Fibroblast of skin of back (primary cell): Measurements from ENCODE around the gene POLR2H. TPM values are rescaled to one million over a fixed set of nuclear protein-coding genes. Genes with fewer than 3 reads are reported as not detected.
A peak's percentile ranks its signal among the peaks of the same experiment; 100 is the strongest.

Experiments
- DNase-seq: peaks from one replicate; pipeline ENCODE4 v3.0.0-alpha.2; 2013
- polyA plus RNA-seq, 2 experiments: library from polyadenylated mRNA; unstranded; fragments of 120-200 nt; gene quantifications; one replicate each; pipeline ENCODE4 v1.2.1, GENCODE V29; 2013; ENCODE audit not compliant: insufficient read length in 2 of 2

The POLR2H gene
- 65.1 TPM for polyA plus RNA-seq (2013, experiment 1 of 2; ENCODE audit: insufficient read length)
- 45.4 TPM for polyA plus RNA-seq (2013, experiment 2 of 2; ENCODE audit: insufficient read length)

- peak; percentile 67 for DNase-seq
Observed at GRCh38 chr3:184361532-184361931, at the start of gene POLR2H, which contains the start of gene CLCN2. Gene POLR2H (plus strand): TSS chr3:184361710. CDS start chr3:184363493, 1,783 bp downstream. Gene CLCN2 (minus strand): TSS chr3:184361605. CDS start chr3:184361479, 126 bp downstream.

- peak; percentile 93 for DNase-seq
Observed at GRCh38 chr3:184314363-184314699, 47.2 kb upstream of the POLR2H start, which contains the start of gene EIF4G1. Gene EIF4G1 (plus strand): TSS chr3:184314606. CDS start chr3:184315797, 1,191 bp downstream.

- DNase-seq = peak; percentile 83
Observed at GRCh38 chr3:184314700-184315542, 46.6 kb upstream of the POLR2H start.

GRCh38 chr3:184315543-184315867 lies 46.0 kb upstream of the POLR2H start:
- DNase-seq = no peak

GRCh38 chr3:184315871-184316661 lies 45.4 kb upstream of the POLR2H start:
- DNase-seq = no peak

GRCh38 chr3:184316792-184317191 lies 44.7 kb upstream of the POLR2H start:
- no peak for DNase-seq

- no peak for DNase-seq
Observed at GRCh38 chr3:184317201-184317600, 44.3 kb upstream of the POLR2H start.

GRCh38 chr3:184320104-184320445 lies 41.4 kb upstream of the POLR2H start:
- DNase-seq = peak; percentile 97

- DNase-seq = no peak
Observed at GRCh38 chr3:184321666-184322065, 39.8 kb upstream of the POLR2H start.

GRCh38 chr3:184322731-184323487 lies 38.6 kb upstream of the POLR2H start:
- DNase-seq = no peak

- DNase-seq = no peak
Observed at GRCh38 chr3:184323696-184324095, 37.8 kb upstream of the POLR2H start.

- DNase-seq = no peak
Observed at GRCh38 chr3:184325269-184325668, 36.2 kb upstream of the POLR2H start.

GRCh38 chr3:184325715-184326369 lies 35.7 kb upstream of the POLR2H start:
- no peak for DNase-seq

- DNase-seq = no peak
Observed at GRCh38 chr3:184327171-184327570, 34.3 kb upstream of the POLR2H start.

- no peak for DNase-seq
Observed at GRCh38 chr3:184328516-184328915, 33.0 kb upstream of the POLR2H start.

- DNase-seq = peak; percentile 90
Observed at GRCh38 chr3:184332370-184333090, 29.0 kb upstream of the POLR2H start.

GRCh38 chr3:184333190-184333589 lies 28.3 kb upstream of the POLR2H start:
- no peak for DNase-seq

- DNase-seq = no peak
Observed at GRCh38 chr3:184333700-184334099, 27.8 kb upstream of the POLR2H start.

GRCh38 chr3:184334470-184335158 lies 26.9 kb upstream of the POLR2H start:
- DNase-seq = peak; percentile 76

- DNase-seq = no peak
Observed at GRCh38 chr3:184335291-184335660, 26.2 kb upstream of the POLR2H start.
